ENCODE results near the gene KLHL11.
"Not testable (repeated sequence)": the region's sequence is repeated elsewhere in the genome, so short reads cannot be mapped to it uniquely, and the experiment has no call there.

The KLHL11 gene

GRCh38 chr17:41836550-41837196, 28.6 kb downstream of the KLHL11 start:
- DNase-seq (ENCODE audit: insufficient read length, low spot score) (no peak), FAIRE-seq (no peak)
- no peak for TF ChIP-seq CTCF (IDR thresholded peaks at IDR 0.05; ENCODE audit: insufficient read depth, missing control alignments)

- DNase-seq (ENCODE audit: insufficient read length, low spot score), result peak; percentile 87
- no peak for TF ChIP-seq CTCF (IDR thresholded peaks at IDR 0.05; ENCODE audit: insufficient read depth, missing control alignments)
- FAIRE-seq, result no peak
Observed at GRCh38 chr17:41835800-41836549, 29.2 kb downstream of the KLHL11 start, which contains the start of gene NT5C3B. Gene NT5C3B (minus strand): TSS chr17:41836232. CDS start chr17:41836193, 39 bp downstream.

- TF ChIP-seq CTCF (IDR thresholded peaks at IDR 0.05; ENCODE audit: insufficient read depth, missing control alignments), result no peak
- peak; percentile 55 for DNase-seq (ENCODE audit: insufficient read length, low spot score)
- no peak for FAIRE-seq
Observed at GRCh38 chr17:41835214-41835799, 29.9 kb downstream of the KLHL11 start.

GRCh38 chr17:41829961-41830360, 35.3 kb downstream of the KLHL11 start:
- FAIRE-seq, result not testable (repeated sequence)

GRCh38 chr17:41825175-41825845, 39.9 kb downstream of the KLHL11 start:
- FAIRE-seq (no peak), DNase-seq (ENCODE audit: insufficient read length, low spot score) (no peak)
- TF ChIP-seq CTCF (IDR thresholded peaks at IDR 0.05; ENCODE audit: insufficient read depth, missing control alignments), result no peak

More at GRCh38 chr17:41829961-41830360, 35.3 kb downstream of the KLHL11 start:
- not testable (repeated sequence) for DNase-seq (ENCODE audit: insufficient read length, low spot score)

- no peak for FAIRE-seq
- DNase-seq (ENCODE audit: insufficient read length, low spot score), result no peak
- no peak for TF ChIP-seq CTCF (IDR thresholded peaks at IDR 0.05; ENCODE audit: insufficient read depth, missing control alignments)
Observed at GRCh38 chr17:41824086-41824485, 41.1 kb downstream of the KLHL11 start.

- no peak for FAIRE-seq
- no peak for TF ChIP-seq CTCF (IDR thresholded peaks at IDR 0.05; ENCODE audit: insufficient read depth, missing control alignments)
- DNase-seq (ENCODE audit: insufficient read length, low spot score), result no peak
Observed at GRCh38 chr17:41823580-41823979, 41.6 kb downstream of the KLHL11 start.
